Right lobe of liver (tissue), 4 donors: ENCODE results near the gene CCL5.

Source experiments
- POLR2A ChIP-seq: fragments of 450-650 bp; IDR thresholded peaks from one replicate; pipeline ENCODE4 v1.6.1; 2017; ENCODE audit warnings: antibody characterized with exemption, mild to moderate bottlenecking
- TF ChIP-seq, protein P1 (sequence below), 4 donors: fragments of 200-600 bp in 3 of 4; fragments of 450-650 bp in 1 of 4; IDR thresholded peaks; one replicate each; pipeline versions ENCODE4 v1.5.1 to v1.8.0; 2016 to 2022; ENCODE audit warnings: antibody characterized with exemption in 4 of 4, mild to moderate bottlenecking in 2 of 4
- donor health status: DM: no; HTN: no; CAD: no.
- donor health status: DM: no; HTN: no; CAD: no.
- donor health status: DM: no; HTN: yes; CAD: no.

DNA sequence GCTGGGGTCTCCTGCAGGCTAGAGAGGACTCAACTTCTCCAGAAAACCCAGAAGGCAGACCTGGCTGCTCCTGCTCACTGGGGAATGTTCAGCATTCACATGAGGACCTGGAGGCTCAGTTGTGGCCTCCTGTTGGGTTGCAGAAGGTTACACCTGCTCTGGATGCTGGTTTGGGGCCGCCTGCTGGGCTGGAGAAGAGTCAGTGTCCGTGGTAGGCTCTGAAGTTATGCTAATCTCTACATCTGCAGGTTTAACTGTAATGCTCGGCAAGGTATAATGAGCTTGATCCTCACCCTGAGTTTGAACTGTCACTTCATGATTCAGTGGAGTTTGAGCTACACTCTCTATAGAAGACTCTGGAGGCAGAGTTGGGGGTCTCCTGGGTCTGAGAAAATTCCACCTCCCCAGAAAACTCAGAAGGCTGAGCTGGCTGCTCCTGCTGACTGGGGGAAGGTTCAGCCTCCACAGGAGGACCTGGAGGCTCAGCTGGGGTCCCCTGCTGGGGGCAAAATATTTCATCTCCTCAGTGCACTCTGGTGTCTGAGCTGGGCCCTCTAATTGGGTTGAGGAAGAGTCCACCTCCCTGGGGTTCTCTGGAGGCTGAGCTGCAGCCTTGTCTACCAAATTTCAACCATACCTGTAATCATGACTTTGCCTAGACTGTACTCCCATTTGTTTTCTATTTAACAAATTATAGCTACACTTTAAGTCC lies 26.9 kb upstream of the CCL5 start:
- TF ChIP-seq, protein P1, sequence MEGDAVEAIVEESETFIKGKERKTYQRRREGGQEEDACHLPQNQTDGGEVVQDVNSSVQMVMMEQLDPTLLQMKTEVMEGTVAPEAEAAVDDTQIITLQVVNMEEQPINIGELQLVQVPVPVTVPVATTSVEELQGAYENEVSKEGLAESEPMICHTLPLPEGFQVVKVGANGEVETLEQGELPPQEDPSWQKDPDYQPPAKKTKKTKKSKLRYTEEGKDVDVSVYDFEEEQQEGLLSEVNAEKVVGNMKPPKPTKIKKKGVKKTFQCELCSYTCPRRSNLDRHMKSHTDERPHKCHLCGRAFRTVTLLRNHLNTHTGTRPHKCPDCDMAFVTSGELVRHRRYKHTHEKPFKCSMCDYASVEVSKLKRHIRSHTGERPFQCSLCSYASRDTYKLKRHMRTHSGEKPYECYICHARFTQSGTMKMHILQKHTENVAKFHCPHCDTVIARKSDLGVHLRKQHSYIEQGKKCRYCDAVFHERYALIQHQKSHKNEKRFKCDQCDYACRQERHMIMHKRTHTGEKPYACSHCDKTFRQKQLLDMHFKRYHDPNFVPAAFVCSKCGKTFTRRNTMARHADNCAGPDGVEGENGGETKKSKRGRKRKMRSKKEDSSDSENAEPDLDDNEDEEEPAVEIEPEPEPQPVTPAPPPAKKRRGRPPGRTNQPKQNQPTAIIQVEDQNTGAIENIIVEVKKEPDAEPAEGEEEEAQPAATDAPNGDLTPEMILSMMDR (IDR thresholded peaks at IDR 0.05) = no peak
- no peak for TF ChIP-seq POLR2A
